ENCODE measurements around the gene STRA8.
A peak's percentile ranks its signal among the peaks of the same experiment; 100 is the strongest.

Gene STRA8

GRCh38 chr7:135238112-135238744, 4.6 kb downstream of the STRA8 start:
- POLR2A ChIA-PET: no interaction called here

GRCh38 chr7:135239263-135239662, 5.6 kb downstream of the STRA8 start:
- no peak for TF ChIP-seq TARDBP (IDR thresholded peaks at IDR 0.05)
- no peak for TF ChIP-seq FOXM1 (IDR thresholded peaks at IDR 0.05; ENCODE audit: borderline replicate concordance)
- no peak for TF ChIP-seq ELF4 (IDR thresholded peaks at IDR 0.05)
- TF ChIP-seq CTBP1 (IDR thresholded peaks at IDR 0.05; ENCODE audit: borderline replicate concordance): no peak
- TF ChIP-seq L3MBTL2 (conservative IDR thresholded peaks at IDR 0.05): no peak
- TF ChIP-seq NFRKB (IDR thresholded peaks at IDR 0.05): no peak
- no peak for TF ChIP-seq FOXA1 (IDR thresholded peaks at IDR 0.05)
- no peak for TF ChIP-seq SP1 (IDR thresholded peaks at IDR 0.05)
- no peak for TF ChIP-seq HDGF (IDR thresholded peaks at IDR 0.05; ENCODE audit: borderline replicate concordance)
- no peak for TF ChIP-seq ARNT (IDR thresholded peaks at IDR 0.05)
- TF ChIP-seq LEF1 (IDR thresholded peaks at IDR 0.05; ENCODE audit: borderline replicate concordance): no peak
- TF ChIP-seq PKNOX1 (IDR thresholded peaks at IDR 0.05): no peak
- no peak for TF ChIP-seq ZNF384 (IDR thresholded peaks at IDR 0.05)
- no peak for TF ChIP-seq FOXK2 (IDR thresholded peaks at IDR 0.05)
- no peak for TF ChIP-seq BHLHE40 (IDR thresholded peaks at IDR 0.05; ENCODE audit: borderline replicate concordance)
- TF ChIP-seq SUZ12 (IDR thresholded peaks at IDR 0.05): no peak
- CTCF ChIA-PET: no interaction called here
- no peak for DNase-seq (ENCODE audit: extremely low spot score)
- POLR2A ChIA-PET: no interaction called here

More at GRCh38 chr7:135238112-135238744, 4.6 kb downstream of the STRA8 start:
- peak; percentile 86 for DNase-seq (ENCODE audit: extremely low spot score)
- CTCF ChIA-PET: interaction anchor here (1.4 kb wide), 1 partner anchor 9 kb away, joined by 3 read pairs; no protein-coding TSS in a partner anchor
- TF ChIP-seq FOXM1 (IDR thresholded peaks at IDR 0.05; ENCODE audit: borderline replicate concordance): peak; percentile 44; the same call in 1 of the 2 replicates
- TF ChIP-seq HDGF (IDR thresholded peaks at IDR 0.05; ENCODE audit: borderline replicate concordance): no peak

- TF ChIP-seq FOXA1 (IDR thresholded peaks at IDR 0.05) (no peak), SUZ12 (IDR thresholded peaks at IDR 0.05) (no peak), L3MBTL2 (conservative IDR thresholded peaks at IDR 0.05) (no peak), TARDBP (IDR thresholded peaks at IDR 0.05) (no peak), SP1 (IDR thresholded peaks at IDR 0.05) (no peak), NFRKB (IDR thresholded peaks at IDR 0.05) (no peak), LEF1 (IDR thresholded peaks at IDR 0.05; ENCODE audit: borderline replicate concordance) (no peak), BHLHE40 (IDR thresholded peaks at IDR 0.05; ENCODE audit: borderline replicate concordance) (no peak), ELF4 (IDR thresholded peaks at IDR 0.05) (no peak), PKNOX1 (IDR thresholded peaks at IDR 0.05) (no peak), FOXK2 (IDR thresholded peaks at IDR 0.05) (no peak), FOXM1 (IDR thresholded peaks at IDR 0.05; ENCODE audit: borderline replicate concordance) (no peak), ARNT (IDR thresholded peaks at IDR 0.05) (no peak), HDGF (IDR thresholded peaks at IDR 0.05; ENCODE audit: borderline replicate concordance) (no peak), CTBP1 (IDR thresholded peaks at IDR 0.05; ENCODE audit: borderline replicate concordance) (no peak), ZNF384 (IDR thresholded peaks at IDR 0.05) (no peak)
- ChIA-PET POLR2A (no interaction called here), CTCF (no interaction called here)
- peak; percentile 8 for DNase-seq (ENCODE audit: extremely low spot score)
Observed at GRCh38 chr7:135240441-135240840, 6.8 kb downstream of the STRA8 start.

GRCh38 chr7:135242096-135242684, 8.6 kb downstream of the STRA8 start:
- CTCF ChIA-PET: no interaction called here

GRCh38 chr7:135245226-135246190, 11.9 kb downstream of the STRA8 start:
- ChIA-PET POLR2A (no interaction called here), CTCF (interaction anchor here (2.3 kb wide), 1 partner anchor 13 kb away, joined by 10 read pairs; no protein-coding TSS in a partner anchor)
- no peak for DNase-seq (ENCODE audit: extremely low spot score)
- TF ChIP-seq L3MBTL2 (conservative IDR thresholded peaks at IDR 0.05) (no peak), PKNOX1 (IDR thresholded peaks at IDR 0.05) (no peak), CTBP1 (IDR thresholded peaks at IDR 0.05; ENCODE audit: borderline replicate concordance) (no peak), ZNF384 (IDR thresholded peaks at IDR 0.05) (no peak), ARNT (IDR thresholded peaks at IDR 0.05) (no peak), TARDBP (IDR thresholded peaks at IDR 0.05) (no peak), FOXA1 (IDR thresholded peaks at IDR 0.05) (no peak), LEF1 (IDR thresholded peaks at IDR 0.05; ENCODE audit: borderline replicate concordance) (no peak), SUZ12 (IDR thresholded peaks at IDR 0.05) (no peak), NFRKB (IDR thresholded peaks at IDR 0.05) (no peak), FOXK2 (IDR thresholded peaks at IDR 0.05) (no peak), BHLHE40 (IDR thresholded peaks at IDR 0.05; ENCODE audit: borderline replicate concordance) (no peak), HDGF (IDR thresholded peaks at IDR 0.05; ENCODE audit: borderline replicate concordance) (no peak), FOXM1 (IDR thresholded peaks at IDR 0.05; ENCODE audit: borderline replicate concordance) (no peak), SP1 (IDR thresholded peaks at IDR 0.05) (no peak), ELF4 (IDR thresholded peaks at IDR 0.05) (no peak)

More at GRCh38 chr7:135242096-135242684, 8.6 kb downstream of the STRA8 start:
- no peak for TF ChIP-seq SUZ12 (IDR thresholded peaks at IDR 0.05)
- no peak for TF ChIP-seq ZNF384 (IDR thresholded peaks at IDR 0.05)
- no peak for TF ChIP-seq HDGF (IDR thresholded peaks at IDR 0.05; ENCODE audit: borderline replicate concordance)
- TF ChIP-seq CTBP1 (IDR thresholded peaks at IDR 0.05; ENCODE audit: borderline replicate concordance): no peak
- POLR2A ChIA-PET: no interaction called here
- DNase-seq (ENCODE audit: extremely low spot score): no peak

All from HEK293T (cell line).